Muscle of leg (tissue), 16 donors: Measurements from ENCODE around the gene BSG. TPM values are rescaled to one million over a fixed set of nuclear protein-coding genes. Genes with fewer than 3 reads are reported as not detected.

Experiments
- DNase-seq: peaks from one replicate; pipeline ENCODE4 v3.0.0; 2013
- H3K27ac ChIP-seq: one replicate; pipeline ENCODE4 v1.5.1; 2013; ENCODE audit warnings: mild to moderate bottlenecking, low read length, control low read depth
- H3K27me3 ChIP-seq: one replicate; pipeline ENCODE4 v1.6.1; 2013; ENCODE audit warnings: low read length; ENCODE audit not compliant: control insufficient read depth, insufficient read depth
- H3K36me3 ChIP-seq: one replicate; pipeline ENCODE4 v1.6.1; 2013; ENCODE audit warnings: low read length; ENCODE audit not compliant: control insufficient read depth, insufficient read depth
- H3K4me1 ChIP-seq: one replicate; pipeline ENCODE4 v1.6.1; 2013; ENCODE audit warnings: low read length; ENCODE audit not compliant: control insufficient read depth, insufficient read depth
- H3K4me3 ChIP-seq: one replicate; pipeline ENCODE4 v1.5.1; 2013; ENCODE audit warnings: low read length, control low read depth
- H3K9me3 ChIP-seq: replicated peaks from 2 replicates; pipeline ENCODE4 v1.6.1; 2013; ENCODE audit warnings: low read depth, low read length; ENCODE audit not compliant: control insufficient read depth
- WGBS: methylation state at CpG from one replicate; pipeline ENCODE4 v1.1.5; 2013; ENCODE audit warnings: missing lambda C conversion rate; ENCODE audit not compliant: insufficient coverage; 5-methylcytosine and 5-hydroxymethylcytosine counted together
- long read RNA-seq, 11 donors: transcript quantifications; one replicate each; lab custom pipeline, GENCODE V29; 2026
- polyA plus RNA-seq, 8 donors: library from polyadenylated mRNA; unstranded; fragments of 120-200 nt; gene quantifications; one replicate each; pipeline versions ENCODE4 v1.2.1 to v1.2.3, GENCODE V29; 2013; ENCODE audit warnings: inconsistent platforms in 1 of 8, low replicate concordance in 1 of 8; ENCODE audit not compliant: insufficient read length in 8 of 8, insufficient read depth in 1 of 8
- total RNA-seq: library from RNA; stranded (reverse); fragments of 120-200 nt; gene quantifications from one replicate; pipeline ENCODE4 v1.2.4, GENCODE V29; 2013

Gene BSG
- total RNA-seq, result 160 TPM
- 100 to 1,000 TPM; 197 to 260 (median 229) TPM for polyA plus RNA-seq
- long read RNA-seq, donor 1, partial matches to known transcripts, result 0 of 45 reads
- long read RNA-seq, donor 1, other reads (novel, unspliced or antisense), result 39 of 45 reads
- long read RNA-seq, donor 2, result 0 reads
- long read RNA-seq, donor 3, partial matches to known transcripts, result 12 of 93 reads
- long read RNA-seq, donor 3, other reads (novel, unspliced or antisense), result 78 of 93 reads
- long read RNA-seq, donor 4, partial matches to known transcripts, result 11 of 92 reads
- long read RNA-seq, donor 4, other reads (novel, unspliced or antisense), result 78 of 92 reads
- long read RNA-seq, donor 5, transcript BSG-206 (3 exons, 582 nt), result minor isoform, 5 of 217 reads
- long read RNA-seq, donor 5, transcript BSG-210 (2 exons, 611 nt), result major isoform, 13 of 217 reads
- long read RNA-seq, donor 5, partial matches to known transcripts, result 19 of 217 reads
- long read RNA-seq, donor 5, other reads (novel, unspliced or antisense), result 180 of 217 reads
- long read RNA-seq, donor 6, partial matches to known transcripts, result 55 of 189 reads
- long read RNA-seq, donor 6, other reads (novel, unspliced or antisense), result 129 of 189 reads
- long read RNA-seq, donor 7, partial matches to known transcripts, result 19 of 118 reads
- long read RNA-seq, donor 7, other reads (novel, unspliced or antisense), result 92 of 118 reads
- long read RNA-seq, donor 8, transcript BSG-210 (2 exons, 611 nt), result major isoform, 5 of 51 reads
- long read RNA-seq, donor 8, partial matches to known transcripts, result 0 of 51 reads
- long read RNA-seq, donor 8, other reads (novel, unspliced or antisense), result 44 of 51 reads
- long read RNA-seq, donor 9, partial matches to known transcripts, result 12 of 87 reads
- long read RNA-seq, donor 9, other reads (novel, unspliced or antisense), result 69 of 87 reads
- long read RNA-seq, donor 10, transcript BSG-206 (3 exons, 582 nt), result major isoform, 5 of 120 reads
- long read RNA-seq, donor 10, transcript BSG-210 (2 exons, 611 nt), result major isoform, 5 of 120 reads
- long read RNA-seq, donor 10, partial matches to known transcripts, result 25 of 120 reads
- long read RNA-seq, donor 10, other reads (novel, unspliced or antisense), result 85 of 120 reads
- long read RNA-seq, donor 11, transcript BSG-206 (3 exons, 582 nt), result major isoform, 6 of 147 reads
- long read RNA-seq, donor 11, partial matches to known transcripts, result 47 of 147 reads
- long read RNA-seq, donor 11, other reads (novel, unspliced or antisense), result 91 of 147 reads

DNA sequence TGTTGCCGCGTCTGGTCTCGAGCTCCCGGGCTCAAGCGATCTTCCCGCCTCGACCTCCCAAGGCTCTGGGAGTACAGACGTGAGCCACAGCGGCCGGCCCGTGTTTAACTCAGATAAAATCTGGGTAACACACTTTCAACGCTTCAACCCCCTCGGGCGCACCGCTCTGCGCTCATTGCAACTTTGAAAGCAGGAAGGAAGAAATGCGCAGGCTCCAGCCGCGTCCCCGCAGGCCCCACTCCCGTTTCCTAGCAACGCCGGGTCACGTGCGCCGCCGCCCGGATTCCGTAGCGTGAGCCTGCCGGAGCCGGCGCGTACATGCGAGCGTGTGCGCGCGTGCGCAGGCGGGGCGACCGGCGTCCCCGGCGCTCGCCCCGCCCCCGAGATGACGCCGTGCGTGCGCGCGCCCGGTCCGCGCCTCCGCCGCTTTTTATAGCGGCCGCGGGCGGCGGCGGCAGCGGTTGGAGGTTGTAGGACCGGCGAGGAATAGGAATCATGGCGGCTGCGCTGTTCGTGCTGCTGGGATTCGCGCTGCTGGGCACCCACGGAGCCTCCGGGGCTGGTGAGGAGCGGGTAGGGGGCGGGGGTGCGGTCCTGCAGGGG lies at the start of gene BSG:
Gene BSG (plus strand): TSS at position 457 of the 603 bp plus-strand sequence. CDS start 39 bp downstream, at position 496.
- peaks cover 8% of the 10 kb centered on the region for H3K27me3 ChIP-seq
- peaks cover 44% of the 10 kb centered on the region for H3K4me1 ChIP-seq
- peaks cover 6% of the 10 kb centered on the region for H3K36me3 ChIP-seq
- no peaks in the 10 kb centered on the region for H3K9me3 ChIP-seq
- peak; percentile 99 for DNase-seq
- peak within 1 kb of the TSS; percentile 98 for H3K4me3 ChIP-seq
- under 1% methylated on average over 76 of the region's 79 CpGs for WGBS
- H3K27ac ChIP-seq, result peak within 1 kb of the TSS; percentile 93

DNA sequence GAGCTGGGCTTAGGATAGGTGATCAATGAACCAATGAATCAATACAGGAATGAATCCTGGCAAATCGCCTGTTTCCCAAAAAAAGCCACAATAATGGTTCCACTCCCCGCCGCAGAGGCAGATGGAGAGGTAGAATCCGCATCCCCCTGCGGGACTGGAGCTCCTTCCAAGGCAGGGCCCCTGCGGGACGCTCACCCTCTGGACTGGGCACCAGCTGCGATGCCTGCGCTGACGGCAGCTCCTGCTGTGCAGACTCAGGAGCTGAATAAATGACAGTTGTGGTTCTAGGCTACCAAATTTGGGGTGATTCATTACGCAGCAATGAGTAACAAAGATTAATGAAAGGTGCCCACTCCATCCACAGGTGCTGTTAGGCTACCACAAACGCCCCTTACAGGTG lies 49.7 kb upstream of the BSG start:
- Histone ChIP-seq H3K27ac (no peak overlapping the region), H3K36me3 (peaks cover 5% of the 10 kb centered on the region), H3K9me3 (peaks cover 10% of the 10 kb centered on the region), H3K4me1 (peaks cover 5% of the 10 kb centered on the region), H3K27me3 (no peaks in the 10 kb centered on the region), H3K4me3 (no peak overlapping the region)
- no peak for DNase-seq
- 96% methylated on average over 8 of the region's 12 CpGs for WGBS

DNA sequence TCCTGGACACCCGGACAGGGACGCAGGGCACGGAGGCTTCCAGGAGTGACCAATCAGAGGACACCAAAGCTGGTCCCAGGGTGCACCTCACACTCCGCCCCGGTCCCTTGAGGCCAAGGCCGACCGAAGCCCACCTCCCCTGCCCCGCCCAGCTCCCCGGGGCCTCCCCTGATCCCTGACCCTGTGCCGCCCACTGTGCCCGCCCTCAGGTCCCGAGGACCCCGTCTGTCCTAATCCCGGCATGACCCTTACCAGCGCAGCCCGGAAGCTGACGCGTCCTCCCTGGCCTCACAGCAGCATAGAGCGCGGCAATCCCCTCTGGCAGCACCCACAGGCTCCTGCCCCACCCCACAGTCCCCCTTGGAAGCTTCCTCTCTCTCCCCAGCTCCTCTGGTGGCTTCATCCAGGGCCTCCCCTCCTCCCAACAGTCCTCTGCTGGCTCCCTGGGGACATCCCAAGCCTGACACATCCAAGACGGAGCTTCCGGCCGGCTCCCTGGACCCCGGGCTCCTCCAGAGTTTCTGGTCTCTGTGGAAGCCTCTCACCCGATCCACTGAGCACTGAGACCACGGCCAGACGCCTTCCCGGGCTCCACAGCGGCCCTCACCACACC lies 48.2 kb upstream of the BSG start:
- Histone ChIP-seq H3K36me3 (peaks cover 5% of the 10 kb centered on the region), H3K27ac (no peak overlapping the region), H3K4me3 (no peak overlapping the region), H3K9me3 (peaks cover 10% of the 10 kb centered on the region), H3K4me1 (peaks cover 5% of the 10 kb centered on the region), H3K27me3 (no peaks in the 10 kb centered on the region)
- no peak for DNase-seq
- WGBS, result 62% methylated on average over 25 of the region's 29 CpGs

DNA sequence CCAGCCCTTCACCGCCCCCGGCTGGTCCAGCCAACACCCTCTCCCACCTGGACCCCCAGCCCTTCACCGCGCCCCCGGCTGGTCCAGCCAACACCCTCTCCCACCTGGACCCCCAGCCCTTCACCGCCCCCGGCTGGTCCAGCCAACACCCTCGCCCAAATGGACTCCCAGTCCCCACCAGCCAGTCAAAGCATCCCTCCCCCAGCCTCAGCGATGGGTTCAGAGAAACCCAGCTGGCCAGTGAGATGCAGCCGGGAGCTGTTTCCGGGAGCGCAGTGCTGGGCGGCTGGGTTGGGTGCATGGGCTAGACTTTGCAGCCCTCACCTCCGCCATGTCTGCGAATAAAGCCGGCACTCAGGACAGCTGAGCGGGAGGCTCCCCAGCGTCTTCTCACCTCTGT lies 47.4 kb upstream of the BSG start:
- H3K27ac ChIP-seq, result no peak overlapping the region
- H3K27me3 ChIP-seq, result no peaks in the 10 kb centered on the region
- H3K4me3 ChIP-seq, result no peak overlapping the region
- peaks cover 10% of the 10 kb centered on the region for H3K9me3 ChIP-seq
- no peak for DNase-seq
- H3K4me1 ChIP-seq, result peaks cover 5% of the 10 kb centered on the region
- 59% methylated on average over 11 of the region's 18 CpGs for WGBS
- peaks cover 1% of the 10 kb centered on the region for H3K36me3 ChIP-seq

DNA sequence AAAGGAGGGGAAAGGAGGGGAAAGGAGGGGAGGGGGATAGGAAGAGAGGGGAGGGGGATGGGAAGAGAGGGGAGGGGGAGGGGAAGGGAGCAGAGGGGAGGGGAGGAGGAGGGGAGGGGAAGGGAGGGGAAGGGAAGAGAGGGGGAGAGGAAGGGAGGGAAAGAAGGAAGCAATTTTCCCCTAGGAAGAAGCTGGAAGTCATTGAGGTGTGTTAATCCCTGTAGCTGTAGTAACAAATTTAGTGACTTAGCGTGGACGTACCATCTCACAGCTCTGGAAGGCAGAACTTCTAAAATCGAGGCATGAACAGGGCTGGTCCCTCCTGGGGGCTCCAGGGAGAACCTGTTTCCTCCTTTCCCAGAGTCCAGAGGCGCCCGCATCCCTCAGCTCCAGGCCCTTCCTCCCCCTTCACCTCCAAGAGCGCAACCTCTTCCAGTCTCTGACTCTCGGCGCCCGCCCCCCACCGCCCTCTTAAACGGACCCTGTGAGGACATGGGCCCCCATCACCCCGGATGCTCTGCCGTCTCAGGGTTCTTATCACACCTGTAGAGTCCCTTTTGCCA lies 46.5 kb upstream of the BSG start:
- Histone ChIP-seq H3K36me3 (no peaks in the 10 kb centered on the region), H3K27me3 (no peaks in the 10 kb centered on the region), H3K9me3 (peaks cover 10% of the 10 kb centered on the region), H3K4me1 (peaks cover 11% of the 10 kb centered on the region), H3K4me3 (no peak overlapping the region), H3K27ac (no peak overlapping the region)
- 26% methylated on average over 11 of the region's 13 CpGs for WGBS
- no peak for DNase-seq

DNA sequence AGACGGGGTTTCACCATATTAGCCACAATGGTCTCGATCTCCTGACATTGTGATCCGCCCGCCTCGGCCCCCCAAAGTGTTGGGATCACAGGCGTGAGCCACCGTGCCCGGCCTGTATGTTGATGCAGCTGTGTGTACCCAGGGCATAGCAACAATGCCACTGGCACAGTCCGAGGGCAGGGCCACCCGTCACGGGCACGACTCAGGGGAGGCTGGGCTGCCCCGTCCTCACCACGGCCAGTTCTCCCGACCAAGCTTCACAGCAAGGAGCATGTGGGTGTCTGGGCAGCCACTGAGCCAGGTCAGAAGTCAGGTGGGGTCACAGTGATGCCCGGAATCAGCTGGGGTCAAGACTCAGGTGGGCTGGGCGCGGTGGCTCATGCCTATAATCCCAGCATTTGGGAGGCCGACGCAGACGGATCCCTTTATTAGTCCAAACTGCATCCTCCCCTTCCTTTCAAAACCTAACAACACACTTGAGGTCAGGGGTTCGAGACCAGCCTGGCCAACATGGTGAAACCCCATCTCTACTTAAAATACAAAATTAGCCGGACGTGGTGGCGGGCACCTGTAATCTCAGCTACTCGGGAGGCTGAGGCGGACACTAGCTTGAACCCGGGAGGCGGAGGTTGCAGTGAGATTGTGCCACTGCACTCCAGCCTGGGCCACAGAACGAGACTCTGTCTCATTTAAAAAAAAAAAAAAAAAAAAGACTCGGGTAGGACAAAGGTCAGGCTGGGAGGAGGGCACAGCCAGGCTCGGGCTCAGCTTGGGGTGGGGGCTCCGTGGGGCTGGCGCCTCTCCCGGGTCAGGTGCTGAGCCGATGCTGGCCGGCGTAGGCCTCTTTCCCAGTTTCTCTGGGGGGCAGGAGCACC lies 42.0 kb upstream of the BSG start:
- H3K27ac ChIP-seq, result peak overlapping the region; percentile 89
- no peak for DNase-seq
- H3K36me3 ChIP-seq, result peaks cover 14% of the 10 kb centered on the region
- peak overlapping the region; percentile 78 for H3K4me3 ChIP-seq
- no peaks in the 10 kb centered on the region for H3K27me3 ChIP-seq
- H3K9me3 ChIP-seq, result no peaks in the 10 kb centered on the region
- WGBS, result 68% methylated on average over 30 of the region's 38 CpGs
- H3K4me1 ChIP-seq, result peaks cover 25% of the 10 kb centered on the region

DNA sequence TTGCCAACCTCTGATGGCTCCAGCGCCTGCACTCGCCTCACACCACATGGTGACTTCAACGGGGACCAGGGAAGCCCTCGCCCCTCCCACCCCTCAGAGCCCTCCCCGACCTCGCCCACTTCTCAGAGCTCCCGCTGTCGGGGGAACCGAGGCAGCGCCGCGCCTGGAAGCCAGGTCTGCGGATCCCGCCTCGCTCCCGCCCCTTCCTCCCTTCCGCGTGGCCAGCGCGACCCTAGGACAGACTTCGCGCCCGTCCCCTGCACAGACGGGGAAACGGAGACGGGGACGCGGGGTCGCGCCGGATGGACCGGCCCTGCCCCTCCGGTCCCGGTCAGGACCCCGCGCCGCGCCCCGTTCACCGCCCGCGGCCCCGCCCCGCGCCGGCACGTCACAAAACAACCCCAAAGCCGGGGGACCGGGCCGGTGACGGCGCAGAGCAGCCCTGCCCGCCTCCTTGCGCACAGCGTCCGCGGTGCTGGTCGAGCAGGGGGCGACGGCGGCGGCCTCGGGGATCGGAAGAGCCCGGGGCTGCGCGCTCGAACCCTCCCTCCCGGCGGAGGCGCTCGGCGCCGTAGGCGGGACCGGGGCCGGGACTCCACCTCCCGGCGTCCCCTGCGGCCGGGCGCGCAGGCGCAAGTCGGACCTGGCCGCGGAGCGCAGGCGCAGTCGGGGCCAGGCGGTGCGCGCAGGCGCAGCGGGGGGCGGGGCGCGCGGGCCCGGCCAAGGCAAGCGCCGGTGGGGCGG lies 41.2 kb upstream of the BSG start:
- peak; percentile 93 for DNase-seq
- under 1% methylated on average over 102 of the region's 103 CpGs for WGBS
- no peaks in the 10 kb centered on the region for H3K27me3 ChIP-seq
- H3K4me3 ChIP-seq, result peak overlapping the region; percentile 78
- peaks cover 25% of the 10 kb centered on the region for H3K4me1 ChIP-seq
- H3K36me3 ChIP-seq, result peaks cover 22% of the 10 kb centered on the region
- peak overlapping the region; percentile 89 for H3K27ac ChIP-seq
- H3K9me3 ChIP-seq, result no peaks in the 10 kb centered on the region
